SK-N-SH (cell line): Measurements from ENCODE around the gene RAPGEF1.

Experiments used
- GATA2 ChIP-seq: sonication (generic); formaldehyde crosslinking; IDR thresholded peaks from 2 replicates; pipeline ENCODE4 v1.5.0; 2020; ENCODE audit warnings: mild to moderate bottlenecking, missing genetic modification reagents
- POLR2AphosphoS5 ChIP-seq: IDR thresholded peaks from 2 replicates; pipeline ENCODE4 v1.6.1; 2012; ENCODE audit warnings: low read depth, low read length
- TAF1 ChIP-seq: IDR thresholded peaks from 2 replicates; pipeline ENCODE4 v1.6.1; 2012; ENCODE audit warnings: low read depth, mild to moderate bottlenecking, low read length, moderate library complexity, borderline replicate concordance
- TF ChIP-seq, protein P1 (sequence below): fragments of 200-600 bp; sonication (generic); IDR thresholded peaks from 2 replicates; pipeline ENCODE4 v1.6.1; 2017; ENCODE audit warnings: antibody characterized with exemption, mild to moderate bottlenecking, moderate library complexity
- TF ChIP-seq, protein P2 (sequence below): IDR thresholded peaks from 2 replicates; pipeline ENCODE4 v1.4.0; 2012; ENCODE audit warnings: low read depth, borderline replicate concordance
- TF ChIP-seq, protein P3 (sequence below): IDR thresholded peaks from 2 replicates; pipeline ENCODE4 v1.4.0; 2012; ENCODE audit warnings: low read depth
- TF ChIP-seq, protein P4 (sequence below): fragments of 150-350 bp; IDR thresholded peaks from 2 replicates; pipeline ENCODE4 v1.6.1; 2017; ENCODE audit warnings: antibody characterized with exemption, low read length, low read depth, borderline replicate concordance
- TF ChIP-seq, protein P5 (sequence below): fragments of 150-350 bp; IDR thresholded peaks from 2 replicates; pipeline ENCODE4 v1.6.1; 2016; ENCODE audit warnings: mild to moderate bottlenecking, low read depth, low read length

DNA sequence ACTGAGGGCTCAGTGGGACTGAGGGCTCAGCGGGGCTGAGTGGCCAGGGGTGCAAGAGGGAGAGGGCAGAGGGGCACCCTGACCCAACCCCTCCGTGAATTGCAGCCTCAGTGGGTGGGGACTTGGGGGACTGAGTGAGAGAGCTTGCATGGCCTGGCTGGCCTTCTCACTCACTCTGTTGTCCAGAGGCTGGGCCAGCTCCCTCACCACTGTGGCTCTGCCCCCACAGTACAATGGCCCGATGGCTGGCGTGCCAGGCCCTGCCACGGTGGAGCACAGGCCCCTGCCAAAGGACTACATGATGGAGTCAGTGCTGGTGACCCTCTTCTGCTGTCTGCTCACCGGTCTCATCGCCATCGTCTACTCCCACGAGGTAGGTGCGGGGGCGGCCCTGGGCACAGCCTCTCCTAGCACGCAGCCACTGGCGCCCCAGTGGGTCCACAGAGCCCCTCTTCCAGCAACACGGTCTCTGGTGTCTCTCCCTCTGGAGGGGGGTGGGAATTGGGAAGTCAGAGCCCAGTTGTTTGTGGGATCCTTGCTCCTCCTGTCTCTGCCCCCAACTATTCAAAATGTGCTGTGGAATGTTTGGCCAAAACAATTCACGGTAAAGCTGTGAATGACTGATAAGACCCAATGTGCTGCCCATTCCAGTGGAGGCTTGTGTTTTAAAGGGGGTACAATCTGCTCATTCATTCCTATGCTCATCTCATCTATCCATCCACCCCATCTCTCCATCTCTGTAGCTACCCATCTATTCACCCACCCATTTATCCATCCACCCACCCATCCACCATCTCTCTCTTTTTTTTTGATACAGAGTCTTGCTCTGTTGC lies 183.8 kb downstream of the RAPGEF1 start:
- TF ChIP-seq, protein P1, sequence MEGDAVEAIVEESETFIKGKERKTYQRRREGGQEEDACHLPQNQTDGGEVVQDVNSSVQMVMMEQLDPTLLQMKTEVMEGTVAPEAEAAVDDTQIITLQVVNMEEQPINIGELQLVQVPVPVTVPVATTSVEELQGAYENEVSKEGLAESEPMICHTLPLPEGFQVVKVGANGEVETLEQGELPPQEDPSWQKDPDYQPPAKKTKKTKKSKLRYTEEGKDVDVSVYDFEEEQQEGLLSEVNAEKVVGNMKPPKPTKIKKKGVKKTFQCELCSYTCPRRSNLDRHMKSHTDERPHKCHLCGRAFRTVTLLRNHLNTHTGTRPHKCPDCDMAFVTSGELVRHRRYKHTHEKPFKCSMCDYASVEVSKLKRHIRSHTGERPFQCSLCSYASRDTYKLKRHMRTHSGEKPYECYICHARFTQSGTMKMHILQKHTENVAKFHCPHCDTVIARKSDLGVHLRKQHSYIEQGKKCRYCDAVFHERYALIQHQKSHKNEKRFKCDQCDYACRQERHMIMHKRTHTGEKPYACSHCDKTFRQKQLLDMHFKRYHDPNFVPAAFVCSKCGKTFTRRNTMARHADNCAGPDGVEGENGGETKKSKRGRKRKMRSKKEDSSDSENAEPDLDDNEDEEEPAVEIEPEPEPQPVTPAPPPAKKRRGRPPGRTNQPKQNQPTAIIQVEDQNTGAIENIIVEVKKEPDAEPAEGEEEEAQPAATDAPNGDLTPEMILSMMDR, result no peak
- TF ChIP-seq GATA2 (no peak), POLR2AphosphoS5 (no peak), TAF1 (no peak)
- TF ChIP-seq, protein P2, sequence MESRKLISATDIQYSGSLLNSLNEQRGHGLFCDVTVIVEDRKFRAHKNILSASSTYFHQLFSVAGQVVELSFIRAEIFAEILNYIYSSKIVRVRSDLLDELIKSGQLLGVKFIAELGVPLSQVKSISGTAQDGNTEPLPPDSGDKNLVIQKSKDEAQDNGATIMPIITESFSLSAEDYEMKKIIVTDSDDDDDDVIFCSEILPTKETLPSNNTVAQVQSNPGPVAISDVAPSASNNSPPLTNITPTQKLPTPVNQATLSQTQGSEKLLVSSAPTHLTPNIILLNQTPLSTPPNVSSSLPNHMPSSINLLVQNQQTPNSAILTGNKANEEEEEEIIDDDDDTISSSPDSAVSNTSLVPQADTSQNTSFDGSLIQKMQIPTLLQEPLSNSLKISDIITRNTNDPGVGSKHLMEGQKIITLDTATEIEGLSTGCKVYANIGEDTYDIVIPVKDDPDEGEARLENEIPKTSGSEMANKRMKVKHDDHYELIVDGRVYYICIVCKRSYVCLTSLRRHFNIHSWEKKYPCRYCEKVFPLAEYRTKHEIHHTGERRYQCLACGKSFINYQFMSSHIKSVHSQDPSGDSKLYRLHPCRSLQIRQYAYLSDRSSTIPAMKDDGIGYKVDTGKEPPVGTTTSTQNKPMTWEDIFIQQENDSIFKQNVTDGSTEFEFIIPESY, result no peak
- TF ChIP-seq, protein P3, sequence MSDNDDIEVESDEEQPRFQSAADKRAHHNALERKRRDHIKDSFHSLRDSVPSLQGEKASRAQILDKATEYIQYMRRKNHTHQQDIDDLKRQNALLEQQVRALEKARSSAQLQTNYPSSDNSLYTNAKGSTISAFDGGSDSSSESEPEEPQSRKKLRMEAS, result no peak
- TF ChIP-seq, protein P4, sequence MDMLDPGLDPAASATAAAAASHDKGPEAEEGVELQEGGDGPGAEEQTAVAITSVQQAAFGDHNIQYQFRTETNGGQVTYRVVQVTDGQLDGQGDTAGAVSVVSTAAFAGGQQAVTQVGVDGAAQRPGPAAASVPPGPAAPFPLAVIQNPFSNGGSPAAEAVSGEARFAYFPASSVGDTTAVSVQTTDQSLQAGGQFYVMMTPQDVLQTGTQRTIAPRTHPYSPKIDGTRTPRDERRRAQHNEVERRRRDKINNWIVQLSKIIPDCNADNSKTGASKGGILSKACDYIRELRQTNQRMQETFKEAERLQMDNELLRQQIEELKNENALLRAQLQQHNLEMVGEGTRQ, result no peak
- TF ChIP-seq, protein P5, sequence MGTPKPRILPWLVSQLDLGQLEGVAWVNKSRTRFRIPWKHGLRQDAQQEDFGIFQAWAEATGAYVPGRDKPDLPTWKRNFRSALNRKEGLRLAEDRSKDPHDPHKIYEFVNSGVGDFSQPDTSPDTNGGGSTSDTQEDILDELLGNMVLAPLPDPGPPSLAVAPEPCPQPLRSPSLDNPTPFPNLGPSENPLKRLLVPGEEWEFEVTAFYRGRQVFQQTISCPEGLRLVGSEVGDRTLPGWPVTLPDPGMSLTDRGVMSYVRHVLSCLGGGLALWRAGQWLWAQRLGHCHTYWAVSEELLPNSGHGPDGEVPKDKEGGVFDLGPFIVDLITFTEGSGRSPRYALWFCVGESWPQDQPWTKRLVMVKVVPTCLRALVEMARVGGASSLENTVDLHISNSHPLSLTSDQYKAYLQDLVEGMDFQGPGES, result no peak
